H9 (cell line): ENCODE data around the gene HTR5A. TPM values are rescaled to one million over a fixed set of nuclear protein-coding genes. Genes with fewer than 3 reads are reported as not detected.

Experiments used
- DNase-seq: peaks from one replicate; pipeline ENCODE4 v3.0.0-alpha.2; 2017
- H2AFZ ChIP-seq: one replicate; pipeline ENCODE4 v1.6.1; 2013; ENCODE audit warnings: mild to moderate bottlenecking, low read length, control low read depth, moderate library complexity
- H2AK5ac ChIP-seq: 2 replicates; pipeline ENCODE4 v1.6.1; 2013; ENCODE audit warnings: low read length, control low read depth, mixed read lengths; ENCODE audit not compliant: insufficient read length
- H2BK120ac ChIP-seq: one replicate; pipeline ENCODE4 v1.6.1; 2013; ENCODE audit warnings: low read depth, mild to moderate bottlenecking, low read length, control low read depth, inconsistent platforms; ENCODE audit not compliant: poor library complexity, severe bottlenecking
- H2BK12ac ChIP-seq: 2 replicates; pipeline ENCODE4 v1.6.1; 2013; ENCODE audit warnings: low read length, control low read depth, mixed read lengths, low read depth; ENCODE audit not compliant: insufficient read length
- H2BK15ac ChIP-seq: 2 replicates; pipeline ENCODE4 v1.6.1; 2013; ENCODE audit warnings: low read depth, low read length, control low read depth
- H2BK20ac ChIP-seq: one replicate; pipeline ENCODE4 v1.6.1; 2013; ENCODE audit warnings: low read depth, mild to moderate bottlenecking, low read length, control low read depth, inconsistent platforms; ENCODE audit not compliant: poor library complexity, severe bottlenecking
- H2BK5ac ChIP-seq: 2 replicates; pipeline ENCODE4 v1.6.1; 2013; ENCODE audit warnings: low read length, control low read depth, mixed read lengths; ENCODE audit not compliant: insufficient read length
- H3K14ac ChIP-seq: 2 replicates; pipeline ENCODE4 v1.6.1; 2013; ENCODE audit warnings: low read length, control low read depth; ENCODE audit not compliant: insufficient read depth
- H3K18ac ChIP-seq: 2 replicates; pipeline ENCODE4 v1.6.1; 2013; ENCODE audit warnings: low read depth, mild to moderate bottlenecking, mixed read lengths, low read length, control low read depth; ENCODE audit not compliant: insufficient read length
- H3K23ac ChIP-seq: 2 replicates; pipeline ENCODE4 v1.6.1; 2013; ENCODE audit warnings: low read length, control low read depth, mixed read lengths, low read depth; ENCODE audit not compliant: insufficient read length
- H3K23me2 ChIP-seq: 2 replicates; pipeline ENCODE4 v1.6.1; 2013; ENCODE audit warnings: low read depth, mild to moderate bottlenecking, mixed read lengths, low read length, control low read depth; ENCODE audit not compliant: insufficient read length, poor library complexity, severe bottlenecking
- H3K27ac ChIP-seq: 2 replicates; pipeline ENCODE4 v1.5.1; 2013; ENCODE audit warnings: low read length, control low read depth, mixed read lengths, low read depth; ENCODE audit not compliant: insufficient read length
- H3K27me3 ChIP-seq: 2 replicates; pipeline ENCODE4 v1.6.1; 2013; ENCODE audit warnings: low read length, control low read depth, inconsistent platforms; ENCODE audit not compliant: insufficient read depth
- H3K4ac ChIP-seq: 2 replicates; pipeline ENCODE4 v1.6.1; 2013; ENCODE audit warnings: low read depth, mild to moderate bottlenecking, control low read depth, inconsistent platforms, low read length, moderate library complexity
- H3K4me1 ChIP-seq: 2 replicates; pipeline ENCODE4 v1.6.1; 2013; ENCODE audit warnings: low read length, control low read depth, inconsistent platforms; ENCODE audit not compliant: insufficient read depth
- H3K4me2 ChIP-seq: 2 replicates; pipeline ENCODE4 v1.6.1; 2013; ENCODE audit warnings: low read length, control low read depth, mixed read lengths; ENCODE audit not compliant: insufficient read length, insufficient read depth
- H3K56ac ChIP-seq: 2 replicates; pipeline ENCODE4 v1.6.1; 2013; ENCODE audit warnings: low read depth, mild to moderate bottlenecking, mixed read lengths, low read length, control low read depth; ENCODE audit not compliant: insufficient read length
- H3K79me1 ChIP-seq: 2 replicates; pipeline ENCODE4 v1.6.1; 2013; ENCODE audit warnings: low read depth, mild to moderate bottlenecking, moderate library complexity, low read length, control low read depth, inconsistent platforms; ENCODE audit not compliant: insufficient read depth, poor library complexity, severe bottlenecking
- H3K79me2 ChIP-seq: 2 replicates; pipeline ENCODE4 v1.6.1; 2013; ENCODE audit warnings: low read length, control low read depth, inconsistent platforms; ENCODE audit not compliant: insufficient read depth
- H3K9ac ChIP-seq: 2 replicates; pipeline ENCODE4 v1.6.1; 2013; ENCODE audit warnings: low read length, control low read depth, mixed read lengths; ENCODE audit not compliant: insufficient read length; ENCODE audit errors: extremely low read depth
- H3K9me3 ChIP-seq: one replicate; pipeline ENCODE4 v1.6.1; 2013; ENCODE audit warnings: low read depth, low read length, inconsistent platforms; ENCODE audit not compliant: control insufficient read depth
- H3T11ph ChIP-seq: one replicate; pipeline ENCODE4 v1.6.1; 2013; ENCODE audit warnings: mild to moderate bottlenecking, low read length, control low read depth, inconsistent platforms
- H4K20me1 ChIP-seq: one replicate; pipeline ENCODE4 v1.6.1; 2013; ENCODE audit not compliant: control insufficient read depth, insufficient read length, insufficient read depth
- H4K5ac ChIP-seq: 2 replicates; pipeline ENCODE4 v1.6.1; 2013; ENCODE audit warnings: low read depth, mild to moderate bottlenecking, mixed read lengths, low read length, control low read depth; ENCODE audit not compliant: insufficient read length
- H4K8ac ChIP-seq: replicated peaks from 2 replicates; pipeline ENCODE4 v1.6.1; 2013; ENCODE audit warnings: low read length, control low read depth, mixed read lengths, low read depth; ENCODE audit not compliant: insufficient read length
- H4K91ac ChIP-seq: 2 replicates; pipeline ENCODE4 v1.6.1; 2013; ENCODE audit warnings: low read depth, mild to moderate bottlenecking, moderate library complexity, mixed read lengths, low read length, control low read depth; ENCODE audit not compliant: insufficient read length
- H3K27ac Mint-ChIP-seq, 3 experiments: 2 replicates in 2 of 3; 3 replicates in 1 of 3; pipeline ENCODE4 v1.8.0; 2020 to 2021; ENCODE audit warnings: mixed read lengths in 3 of 3, mild to moderate bottlenecking in 1 of 3, moderate library complexity in 1 of 3
- H3K27me3 Mint-ChIP-seq: 2 replicates; pipeline ENCODE4 v1.8.0; 2021; ENCODE audit warnings: low read depth, mild to moderate bottlenecking, moderate library complexity, mixed read lengths
- H3K36me3 Mint-ChIP-seq, 3 experiments: 2 replicates in 2 of 3; 3 replicates in 1 of 3; pipeline ENCODE4 v1.8.0; 2020 to 2021; ENCODE audit warnings: low read depth in 3 of 3, mixed read lengths in 3 of 3; ENCODE audit not compliant: insufficient read depth in 1 of 3
- H3K4me1 Mint-ChIP-seq, 2 experiments: 2 replicates each; pipeline ENCODE4 v1.8.0; 2020; ENCODE audit warnings: mixed read lengths in 2 of 2
- H3K4me3 Mint-ChIP-seq, 2 experiments: 2 replicates in 1 of 2; 3 replicates in 1 of 2; pipeline ENCODE4 v1.8.0; 2020 to 2021; ENCODE audit warnings: mild to moderate bottlenecking in 2 of 2, mixed read lengths in 2 of 2, moderate library complexity in 1 of 2
- H3K9me3 Mint-ChIP-seq, 2 experiments: 2 replicates in 1 of 2; 3 replicates in 1 of 2; pipeline ENCODE4 v1.8.0; 2020; ENCODE audit warnings: mild to moderate bottlenecking in 2 of 2, mixed read lengths in 2 of 2, moderate library complexity in 1 of 2
- CTCF ChIP-seq: fragments of 200-600 bp; sonication (generic); conservative IDR thresholded peaks from 3 replicates; pipeline ENCODE4 v1.8.0; 2021; ENCODE audit warnings: antibody characterized with exemption, mild to moderate bottlenecking
- WGBS: extraction: QIAGEN DNeasy Blood & Tissue Kit; methylation state at CpG from one replicate; pipeline ENCODE4 v1.1.7; 2013; ENCODE audit warnings: missing lambda C conversion rate, low lambda C conversion rate, mixed read lengths; ENCODE audit not compliant: insufficient read length; ENCODE audit errors: extremely low coverage; 5-methylcytosine and 5-hydroxymethylcytosine counted together
- total RNA-seq: library from RNA; stranded (reverse); gene quantifications from 2 replicates; pipeline ENCODE4 v1.2.1, GENCODE V29; 2021

The HTR5A gene
- total RNA-seq, 1 experiment from 2014 or later: not detected

DNA sequence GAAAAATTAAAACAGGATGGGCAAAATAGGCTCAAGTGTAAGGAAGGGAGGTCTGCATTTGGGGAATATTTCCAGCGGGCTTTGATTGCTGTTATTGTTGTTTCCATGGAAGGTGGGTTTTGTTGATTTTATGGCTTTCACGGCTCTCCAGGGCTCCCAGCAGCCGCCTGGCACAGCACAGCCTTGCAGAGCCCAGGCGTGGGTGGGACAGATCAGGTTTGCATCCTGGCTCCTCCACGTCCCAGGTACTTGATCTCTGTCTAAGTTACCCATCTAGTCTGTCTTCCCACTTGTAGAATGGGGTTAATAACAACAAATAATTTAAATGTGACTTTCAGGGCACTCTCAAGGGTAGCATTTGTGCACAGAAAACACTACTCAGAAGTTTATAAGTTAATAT, 45.2 kb downstream of the HTR5A start:
- Histone ChIP-seq H3K23ac (no peak overlapping the region), H3K27ac (no peak overlapping the region), H2AFZ (no peak overlapping the region), H2BK12ac (no peak overlapping the region), H3K79me2 (no peaks in the 10 kb centered on the region), H2BK15ac (no peak overlapping the region), H4K5ac (no peak overlapping the region), H3K27me3 (no peaks in the 10 kb centered on the region), H3K9ac (no peak overlapping the region), H3K4me2 (no peak overlapping the region), H3K56ac (no peak overlapping the region), H3K9me3 (no peaks in the 10 kb centered on the region), H3K14ac (no peak overlapping the region), H2BK5ac (no peak overlapping the region), H2AK5ac (no peak overlapping the region), H4K20me1 (no peaks in the 10 kb centered on the region), H3T11ph (no peak overlapping the region), H3K4me1 (no peaks in the 10 kb centered on the region), H4K91ac (no peak overlapping the region), H2BK120ac (no peak overlapping the region), H3K23me2 (no peaks in the 10 kb centered on the region), H3K4ac (no peak overlapping the region), H4K8ac (no peak overlapping the region), H3K79me1 (no peaks in the 10 kb centered on the region), H2BK20ac (no peak overlapping the region), H3K18ac (no peak overlapping the region)
- Mint-ChIP-seq H3K36me3 (peaks cover 6 to 8% (median 8%) of the 10 kb centered on the region in 3 experiments), H3K9me3 (peaks cover 14 to 19% of the 10 kb centered on the region in 2 experiments), H3K4me3 (no peak overlapping the region), H3K27ac (no peak overlapping the region), H3K4me1 (no peaks in the 10 kb centered on the region), H3K27me3 (peaks cover 8% of the 10 kb centered on the region; the same call in 1 of the 2 replicates)
- no peak for DNase-seq
- no peak for TF ChIP-seq CTCF
- WGBS: no CpG with 5 or more reads among the region's 5 CpGs
